Right forelimb (tissue), 1 donor: ENCODE measurements around the gene GPR153.

ENCODE experiments used
- DNase-seq: peaks from one replicate; pipeline ENCODE4 v3.0.0-alpha.2; 2018

Gene GPR153

GRCh38 chr1:6286266-6286665 is 25.4 kb upstream of the GPR153 start:
- no peak for DNase-seq

- DNase-seq, result no peak
Observed at GRCh38 chr1:6285336-6285735, 24.4 kb upstream of the GPR153 start.

GRCh38 chr1:6282577-6283270 is 21.8 kb upstream of the GPR153 start:
- no peak for DNase-seq

GRCh38 chr1:6281511-6282402 is 20.9 kb upstream of the GPR153 start:
- no peak for DNase-seq

GRCh38 chr1:6280761-6281451 is 20.0 kb upstream of the GPR153 start:
- no peak for DNase-seq

- no peak for DNase-seq
Observed at GRCh38 chr1:6279613-6280383, 18.9 kb upstream of the GPR153 start.

- DNase-seq, result no peak
Observed at GRCh38 chr1:6279066-6279465, 18.2 kb upstream of the GPR153 start.

GRCh38 chr1:6278263-6278662 is 17.4 kb upstream of the GPR153 start:
- no peak for DNase-seq

- no peak for DNase-seq
Observed at GRCh38 chr1:6276811-6277555, 16.1 kb upstream of the GPR153 start.

GRCh38 chr1:6275826-6276782 is 15.2 kb upstream of the GPR153 start:
- DNase-seq, result peak; percentile 87

- no peak for DNase-seq
Observed at GRCh38 chr1:6274622-6275139, 13.8 kb upstream of the GPR153 start.

- no peak for DNase-seq
Observed at GRCh38 chr1:6274102-6274501, 13.2 kb upstream of the GPR153 start.

GRCh38 chr1:6273380-6273891 is 12.5 kb upstream of the GPR153 start:
- DNase-seq, result no peak

GRCh38 chr1:6272868-6273267 is 12.0 kb upstream of the GPR153 start:
- no peak for DNase-seq

- no peak for DNase-seq
Observed at GRCh38 chr1:6272452-6272851, 11.6 kb upstream of the GPR153 start.

GRCh38 chr1:6271554-6271953 is 10.7 kb upstream of the GPR153 start:
- no peak for DNase-seq

GRCh38 chr1:6271006-6271405 is 10.1 kb upstream of the GPR153 start:
- no peak for DNase-seq

GRCh38 chr1:6270401-6270800 is 9.5 kb upstream of the GPR153 start:
- no peak for DNase-seq

GRCh38 chr1:6269720-6270400 is 9.0 kb upstream of the GPR153 start:
- peak; percentile 69 for DNase-seq

GRCh38 chr1:6269296-6269695 is 8.4 kb upstream of the GPR153 start:
- no peak for DNase-seq
